Sigmoid colon (tissue), 7 donors: ENCODE data around the gene SLC15A4. TPM values are rescaled to one million over a fixed set of nuclear protein-coding genes. Genes with fewer than 3 reads are reported as not detected.
A peak's percentile ranks its signal among the peaks of the same experiment; 100 is the strongest.

Experiments
- DNase-seq: peaks from one replicate; pipeline ENCODE4 v3.0.0-alpha.2; 2019
- H3K27ac ChIP-seq, 4 donors: fragments of 200-600 bp; sonication (generic); one replicate each; pipeline ENCODE4 v1.5.1; 2016 to 2019; ENCODE audit warnings: mild to moderate bottlenecking in 1 of 4
- H3K27me3 ChIP-seq, 3 donors: fragments of 200-600 bp; sonication (generic); one replicate each; pipeline ENCODE4 v1.5.1; 2019; ENCODE audit warnings: mild to moderate bottlenecking in 1 of 3
- H3K36me3 ChIP-seq, 4 donors: fragments of 200-600 bp; sonication (generic); one replicate each; pipeline ENCODE4 v1.5.1; 2016 to 2019
- H3K4me1 ChIP-seq, 4 donors: fragments of 200-600 bp; sonication (generic); one replicate each; pipeline ENCODE4 v1.5.1; 2017 to 2019
- H3K4me3 ChIP-seq, 4 donors: fragments of 200-600 bp; sonication (generic); one replicate each; pipeline ENCODE4 v1.5.1; 2017 to 2019; ENCODE audit warnings: mild to moderate bottlenecking in 2 of 4, moderate library complexity in 1 of 4
- H3K9me3 ChIP-seq, 4 donors: fragments of 200-600 bp in 3 of 4; sonication (generic) in 3 of 4; one replicate each; pipeline versions ENCODE4 v1.5.1 to v1.6.1; 2013 to 2019
- CTCF ChIP-seq, 4 experiments: fragments of 450-650 bp in 3 of 4; fragments of 200-600 bp in 1 of 4; IDR thresholded peaks; one replicate each; pipeline ENCODE4 v1.5.1; 2016 to 2019; ENCODE audit warnings: antibody characterized with exemption in 4 of 4, mild to moderate bottlenecking in 3 of 4, moderate library complexity in 2 of 4
- EP300 ChIP-seq, 4 donors: sonication (generic); formaldehyde crosslinking; IDR thresholded peaks; one replicate each; pipeline ENCODE4 v1.6.1; 2017; ENCODE audit warnings: antibody characterized with exemption in 4 of 4
- POLR2A ChIP-seq, 2 donors: fragments of 450-650 bp; IDR thresholded peaks; one replicate each; pipeline ENCODE4 v1.6.1; 2016; ENCODE audit warnings: antibody characterized with exemption in 2 of 2, mild to moderate bottlenecking in 2 of 2, moderate library complexity in 2 of 2
- POLR2AphosphoS5 ChIP-seq, 4 donors: sonication (generic); formaldehyde crosslinking; IDR thresholded peaks; one replicate each; pipeline ENCODE4 v1.6.1; 2017; ENCODE audit warnings: antibody characterized with exemption in 4 of 4
- WGBS, 2 donors: extraction: QIAGEN DNeasy Blood & Tissue Kit; methylation state at CpG; one replicate each; pipeline ENCODE4 v1.1.7; 2013; 5-methylcytosine and 5-hydroxymethylcytosine counted together
- intact Hi-C: fragments of 100-400 bp; cut with DNase I; formaldehyde crosslinking; loops from one replicate; pipeline ENCODE4 v1.15.1; 2023
- polyA plus RNA-seq, 3 donors: library from polyadenylated mRNA; stranded (reverse); fragments of 200-250 nt; gene quantifications; one replicate each; pipeline ENCODE4 v1.2.3, GENCODE V29; 2013
- total RNA-seq, 4 donors: library from RNA; depleted of rRNA; stranded (reverse); fragments of >200 nt; gene quantifications; one replicate each; pipeline ENCODE4 v1.1.0, GENCODE V29; 2016
- donor health status: healthy with polysubstance abuse.
- donor health status: Bipolar disorder and iron deficiency.
- donor health status: healthy.

The SLC15A4 gene
- total and polyA plus RNA-seq, 7 donors = 3.6 to 42.0 (median 19.4) TPM

GRCh38 chr12:128833418-128833817, 9.7 kb upstream of the SLC15A4 start:
- no peak for DNase-seq
- no peaks in the 10 kb centered on the region for H3K27me3 ChIP-seq
- no peak overlapping the region for H3K27ac ChIP-seq
- no peaks in the 10 kb centered on the region for H3K4me1 ChIP-seq
- no peak for TF ChIP-seq CTCF (IDR thresholded peaks at IDR 0.05)
- no peak for TF ChIP-seq POLR2AphosphoS5 (IDR thresholded peaks at IDR 0.05)
- TF ChIP-seq POLR2A (IDR thresholded peaks at IDR 0.05) = no peak
- TF ChIP-seq EP300 (IDR thresholded peaks at IDR 0.05) = no peak
- WGBS, 2 donors = 96 to 98% methylated on average over 10 of the region's 10 CpGs
- no peaks in the 10 kb centered on the region for H3K36me3 ChIP-seq
- no peaks in the 10 kb centered on the region for H3K9me3 ChIP-seq
- intact Hi-C loops = no loop called here
- H3K4me3 ChIP-seq = no peak overlapping the region

GRCh38 chr12:128830505-128830893, 6.7 kb upstream of the SLC15A4 start:
- DNase-seq = peak; percentile 12
- Histone ChIP-seq H3K9me3 (no peaks in the 10 kb centered on the region), H3K36me3 (no peaks in the 10 kb centered on the region), H3K27me3 (no peaks in the 10 kb centered on the region), H3K4me3 (no peak overlapping the region), H3K27ac (no peak overlapping the region), H3K4me1 (no peaks in the 10 kb centered on the region)
- intact Hi-C loops = no loop called here
- WGBS, 2 donors = 44 to 75% methylated on average over 7 of the region's 7 CpGs
- TF ChIP-seq EP300 (IDR thresholded peaks at IDR 0.05) = no peak
- no peak for TF ChIP-seq POLR2A (IDR thresholded peaks at IDR 0.05)
- TF ChIP-seq CTCF (IDR thresholded peaks at IDR 0.05) = no peak
- TF ChIP-seq POLR2AphosphoS5 (IDR thresholded peaks at IDR 0.05) = no peak

GRCh38 chr12:128829861-128830504, 6.2 kb upstream of the SLC15A4 start:
- Histone ChIP-seq H3K36me3 (no peaks in the 10 kb centered on the region), H3K4me1 (no peaks in the 10 kb centered on the region), H3K27ac (no peak overlapping the region), H3K27me3 (no peaks in the 10 kb centered on the region), H3K4me3 (no peak overlapping the region), H3K9me3 (no peaks in the 10 kb centered on the region)
- WGBS, 2 donors = 50 to 67% methylated on average over 8 of the region's 8 CpGs
- DNase-seq = peak; percentile 53
- TF ChIP-seq POLR2A (IDR thresholded peaks at IDR 0.05) (no peak), POLR2AphosphoS5 (IDR thresholded peaks at IDR 0.05) (no peak), CTCF (IDR thresholded peaks at IDR 0.05) (no peak), EP300 (IDR thresholded peaks at IDR 0.05) (no peak)
- intact Hi-C loops = no loop called here

GRCh38 chr12:128827724-128828123, 4.0 kb upstream of the SLC15A4 start:
- Histone ChIP-seq H3K36me3 (no peaks in the 10 kb centered on the region), H3K27me3 (no peaks in the 10 kb centered on the region), H3K27ac (no peak overlapping the region), H3K4me1 (peaks cover 0 to 15% (median 8%) of the 10 kb centered on the region in 4 donors), H3K4me3 (no peak overlapping the region), H3K9me3 (no peaks in the 10 kb centered on the region)
- WGBS, 2 donors = 96% methylated on average over 2 of the region's 2 CpGs
- intact Hi-C loops = no loop called here
- no peak for TF ChIP-seq POLR2AphosphoS5 (IDR thresholded peaks at IDR 0.05)
- no peak for DNase-seq

GRCh38 chr12:128825835-128826234, 2.1 kb upstream of the SLC15A4 start:
- intact Hi-C loops = no loop called here
- Histone ChIP-seq H3K27ac (no peak overlapping the region), H3K36me3 (no peaks in the 10 kb centered on the region)

More at GRCh38 chr12:128825835-128826234, 2.1 kb upstream of the SLC15A4 start:
- 74 to 86% methylated on average over 4 of the region's 4 CpGs for whole genome bisulfite sequencing, 2 donors
- H3K4me1 ChIP-seq = peaks cover 0 to 32% (median 22%) of the 10 kb centered on the region in 4 donors
- TF ChIP-seq POLR2AphosphoS5 (IDR thresholded peaks at IDR 0.05) = no peak
- TF ChIP-seq POLR2A (IDR thresholded peaks at IDR 0.05) = no peak
- no peak for TF ChIP-seq CTCF (IDR thresholded peaks at IDR 0.05)
- no peak for TF ChIP-seq EP300 (IDR thresholded peaks at IDR 0.05)
- H3K9me3 ChIP-seq = no peaks in the 10 kb centered on the region
- H3K27me3 ChIP-seq = no peaks in the 10 kb centered on the region
- H3K4me3 ChIP-seq = no peak overlapping the region
- DNase-seq = no peak
